Endothelial cell of umbilical vein (primary cell): ENCODE measurements around the gene MAGI1. TPM values are rescaled to one million over a fixed set of nuclear protein-coding genes. Genes with fewer than 3 reads are reported as not detected.
A peak's percentile ranks its signal among the peaks of the same experiment; 100 is the strongest.
"Not testable (repeated sequence)": the region's sequence is repeated elsewhere in the genome, so short reads cannot be mapped to it uniquely, and the experiment has no call there.

Source experiments
- BruUV-seq: library from RNA; stranded (reverse); fragments of 400-500 nt; replicated peaks from 2 replicates; lab custom pipeline; 2021; lab: Mats Ljungman, UMichigan
- CTCF ChIA-PET: fragments of 300-600, 350-600 bp; sonication (Branson Sonifier 250); formaldehyde crosslinking; loops from one replicate; lab custom pipeline; 2021; ENCODE audit warnings: antibody characterized with exemption, inconsistent platforms; lab: Charles Lee
- POLR2A ChIA-PET: fragments of 300-600, 350-600 bp; sonication (Branson Sonifier 250); formaldehyde crosslinking; loops from one replicate; lab custom pipeline; 2021; ENCODE audit warnings: antibody characterized with exemption, inconsistent platforms; lab: Charles Lee
- DNase-seq: peaks from one replicate; pipeline ENCODE4 v3.0.0-alpha.2; 2011; ENCODE audit warnings: low read depth, low spot score
- FAIRE-seq: peaks from 2 replicates; lab custom pipeline; 2011; peaks lifted over from hg19 to GRCh38; lab: Jason Lieb, UNC
- H2AFZ ChIP-seq: 2 replicates; pipeline ENCODE4 v1.6.0; 2012; ENCODE audit warnings: low read depth, low read length, control low read depth, inconsistent platforms
- H3K27ac ChIP-seq: 2 replicates; pipeline ENCODE4 v1.5.1; 2011; ENCODE audit warnings: low read depth, mild to moderate bottlenecking, control low read depth, low read length, moderate library complexity; ENCODE audit not compliant: insufficient read depth
- H3K27me3 ChIP-seq, 2 experiments: 2 replicates each; pipeline versions ENCODE4 v1.6.0 to v1.6.1; 2011; ENCODE audit warnings: low read length in 2 of 2, mixed read lengths in 1 of 2; ENCODE audit not compliant: control insufficient read depth in 2 of 2, insufficient read depth in 2 of 2
- H3K36me3 ChIP-seq, 2 experiments: 2 replicates in 1 of 2; 3 replicates in 1 of 2; pipeline ENCODE4 v1.5.1; 2011; ENCODE audit warnings: low read length in 2 of 2, mild to moderate bottlenecking in 1 of 2, moderate library complexity in 1 of 2; ENCODE audit not compliant: control insufficient read depth in 2 of 2, insufficient read depth in 2 of 2; ENCODE audit errors: extremely low read depth in 1 of 2
- H3K4me1 ChIP-seq: 3 replicates; pipeline ENCODE4 v1.5.1; 2011; ENCODE audit warnings: mild to moderate bottlenecking, low read length; ENCODE audit not compliant: control insufficient read depth, insufficient read depth; ENCODE audit errors: extremely low read depth
- H3K4me2 ChIP-seq: 2 replicates; pipeline ENCODE4 v1.6.1; 2011; ENCODE audit warnings: low read length, control low read depth, mixed read lengths; ENCODE audit not compliant: insufficient read depth
- H3K4me3 ChIP-seq, 3 experiments: fragments of 200-600 bp in 1 of 3; sonication (generic), shearing (Covaris generic) in 1 of 3; replicated peaks in 1 of 3; 2 replicates each; pipeline ENCODE4 v1.5.1; 2011 to 2016; ENCODE audit warnings: control low read depth in 3 of 3, low read length in 3 of 3, mild to moderate bottlenecking in 2 of 3, inconsistent platforms in 1 of 3, low read depth in 1 of 3, moderate library complexity in 1 of 3; ENCODE audit not compliant: insufficient read depth in 1 of 3
- H3K79me2 ChIP-seq: 2 replicates; pipeline ENCODE4 v1.6.0; 2012; ENCODE audit warnings: low read length, inconsistent platforms; ENCODE audit not compliant: control insufficient read depth, insufficient read depth
- H3K9ac ChIP-seq: replicated peaks from 2 replicates; pipeline ENCODE3; 2011; ENCODE audit warnings: low read length, control low read depth; ENCODE audit not compliant: insufficient read depth; ENCODE audit errors: extremely low read depth
- H3K9me1 ChIP-seq: replicated peaks from 3 replicates; pipeline ENCODE4 v1.6.0; 2011; ENCODE audit warnings: mild to moderate bottlenecking, low read length; ENCODE audit not compliant: control insufficient read depth, insufficient read depth; ENCODE audit errors: extremely low read depth
- H3K9me3 ChIP-seq: replicated peaks from 2 replicates; pipeline ENCODE4 v1.5.1; 2012; ENCODE audit warnings: low read length, inconsistent platforms; ENCODE audit not compliant: control insufficient read depth, insufficient read depth
- H4K20me1 ChIP-seq: replicated peaks from 2 replicates; pipeline ENCODE3; 2011; ENCODE audit warnings: mild to moderate bottlenecking, low read length; ENCODE audit not compliant: control insufficient read depth, insufficient read depth; ENCODE audit errors: extremely low read depth
- EZH2 ChIP-seq: IDR thresholded peaks from 2 replicates; pipeline ENCODE4 v1.6.1; 2012; ENCODE audit warnings: borderline replicate concordance, low read depth, mild to moderate bottlenecking, moderate library complexity, low read length, inconsistent platforms; ENCODE audit not compliant: severe bottlenecking
- FOS ChIP-seq: IDR thresholded peaks from 2 replicates; pipeline ENCODE4 v1.6.1; 2011; ENCODE audit warnings: mild to moderate bottlenecking, low read length, moderate library complexity, borderline replicate concordance; ENCODE audit not compliant: insufficient read depth
- GATA2 ChIP-seq: IDR thresholded peaks from 2 replicates; pipeline ENCODE4 v1.7.0; 2011; ENCODE audit warnings: low read depth, mild to moderate bottlenecking, moderate library complexity, mixed read lengths, low read length; ENCODE audit not compliant: insufficient read length, insufficient read depth
- JUN ChIP-seq: IDR thresholded peaks from 2 replicates; pipeline ENCODE4 v1.6.1; 2011; ENCODE audit warnings: borderline replicate concordance, low read depth; ENCODE audit not compliant: insufficient read length, insufficient read depth
- MAX ChIP-seq: IDR thresholded peaks from 2 replicates; pipeline ENCODE4 v1.6.1; 2011; ENCODE audit not compliant: insufficient read depth, insufficient read length
- MYC ChIP-seq: IDR thresholded peaks from one replicate; pipeline ENCODE4 v1.6.1; 2011; ENCODE audit warnings: mild to moderate bottlenecking, low read depth, low read length
- POLR2A ChIP-seq: IDR thresholded peaks from 2 replicates; pipeline ENCODE4 v1.6.1; 2012; ENCODE audit warnings: low read depth, mild to moderate bottlenecking, control low read depth, low read length
- POLR2AphosphoS5 ChIP-seq: IDR thresholded peaks from 2 replicates; pipeline ENCODE4 v1.6.1; 2012; ENCODE audit warnings: low read depth, mild to moderate bottlenecking, control low read depth, low read length, moderate library complexity; ENCODE audit not compliant: insufficient read depth
- dilution Hi-C: fragments of 300-500 bp; cut with MboI; formaldehyde crosslinking; loops from one replicate; pipeline ENCODE4 v1.15.0; 2019; ENCODE audit warnings: low sequenced_read_pairs; ENCODE audit not compliant: extremely low pct_ligation_motif_present
- intact Hi-C: fragments of 100-400 bp; cut with micrococcal nuclease; formaldehyde crosslinking; loops from one replicate; pipeline ENCODE4 v1.10.0; 2022
- polyA plus RNA-seq, 4 experiments: library from polyadenylated mRNA; depleted of rRNA in 3 of 4; stranded (reverse) in 3 of 4; unstranded in 1 of 4; fragments of >200 nt; gene quantifications; 2 replicates each; pipeline versions ENCODE4 v1.2.1 to v1.2.3, GENCODE V29; 2011 to 2012; ENCODE audit warnings: missing spikeins in 1 of 4
- total RNA-seq: library from RNA; stranded (reverse); gene quantifications from 2 replicates; pipeline ENCODE4 v1.2.3, GENCODE V29; 2021
- TF ChIP-seq, protein P1 (sequence below), 2 donors: IDR thresholded peaks; 1 replicate in 1 of 2; 2 replicates in 1 of 2; pipeline ENCODE4 v1.5.1; 2011; ENCODE audit warnings: low read length in 2 of 2, mild to moderate bottlenecking in 2 of 2, moderate library complexity in 2 of 2, control low read depth in 1 of 2, inconsistent platforms in 1 of 2, low read depth in 1 of 2; ENCODE audit not compliant: insufficient read depth in 1 of 2; ENCODE audit errors: extremely low read depth in 1 of 2

The MAGI1 gene
- total and polyA plus RNA-seq, 2 donors (not counting 3 experiments of a cell fraction or from before 2014, with no cell fraction given) = 10.1 to 47.9 TPM

GRCh38 chr3:65720989-65721737, 317.6 kb downstream of the MAGI1 start:
- CTCF ChIA-PET = interaction anchor here (1.2 to 2.5 kb wide), 2 partner anchors 11 to 282 kb away, joined by 5 to 9 read pairs; no protein-coding TSS in a partner anchor
- no peaks in the 10 kb centered on the region for H3K9me1 ChIP-seq
- H4K20me1 ChIP-seq = no peaks in the 10 kb centered on the region
- no peaks in the 10 kb centered on the region for H3K4me1 ChIP-seq
- H2AFZ ChIP-seq = no peak overlapping the region
- no peak for TF ChIP-seq POLR2A
- no peak for TF ChIP-seq EZH2
- no peak for TF ChIP-seq MYC
- no peak for TF ChIP-seq JUN
- TF ChIP-seq GATA2 = no peak
- TF ChIP-seq, protein P1, sequence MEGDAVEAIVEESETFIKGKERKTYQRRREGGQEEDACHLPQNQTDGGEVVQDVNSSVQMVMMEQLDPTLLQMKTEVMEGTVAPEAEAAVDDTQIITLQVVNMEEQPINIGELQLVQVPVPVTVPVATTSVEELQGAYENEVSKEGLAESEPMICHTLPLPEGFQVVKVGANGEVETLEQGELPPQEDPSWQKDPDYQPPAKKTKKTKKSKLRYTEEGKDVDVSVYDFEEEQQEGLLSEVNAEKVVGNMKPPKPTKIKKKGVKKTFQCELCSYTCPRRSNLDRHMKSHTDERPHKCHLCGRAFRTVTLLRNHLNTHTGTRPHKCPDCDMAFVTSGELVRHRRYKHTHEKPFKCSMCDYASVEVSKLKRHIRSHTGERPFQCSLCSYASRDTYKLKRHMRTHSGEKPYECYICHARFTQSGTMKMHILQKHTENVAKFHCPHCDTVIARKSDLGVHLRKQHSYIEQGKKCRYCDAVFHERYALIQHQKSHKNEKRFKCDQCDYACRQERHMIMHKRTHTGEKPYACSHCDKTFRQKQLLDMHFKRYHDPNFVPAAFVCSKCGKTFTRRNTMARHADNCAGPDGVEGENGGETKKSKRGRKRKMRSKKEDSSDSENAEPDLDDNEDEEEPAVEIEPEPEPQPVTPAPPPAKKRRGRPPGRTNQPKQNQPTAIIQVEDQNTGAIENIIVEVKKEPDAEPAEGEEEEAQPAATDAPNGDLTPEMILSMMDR (IDR thresholded peaks at IDR 0.05; ENCODE audit: extremely low read depth in 1 of 2, insufficient read depth in 1 of 2, low read depth in 1 of 2, low read length in 2 of 2) = no peak
- no peak for TF ChIP-seq MAX
- no peak for TF ChIP-seq POLR2AphosphoS5
- TF ChIP-seq FOS = no peak
- H3K36me3 ChIP-seq = no peaks in the 10 kb centered on the region
- no TSS peak for BruUV-seq
- H3K4me3 ChIP-seq = no peak overlapping the region
- H3K27me3 ChIP-seq = no peaks in the 10 kb centered on the region
- no peak overlapping the region for H3K27ac ChIP-seq
- H3K9ac ChIP-seq = no peak overlapping the region
- DNase-seq = no peak
- H3K4me2 ChIP-seq = no peak overlapping the region
- intact Hi-C loops = no loop called here
- POLR2A ChIA-PET = no interaction called here
- H3K79me2 ChIP-seq = no peaks in the 10 kb centered on the region
- FAIRE-seq = no peak
- no peaks in the 10 kb centered on the region for H3K9me3 ChIP-seq
- dilution Hi-C loops = no loop called here

GRCh38 chr3:65719639-65720038, 319.1 kb downstream of the MAGI1 start:
- H3K4me1 ChIP-seq, H3K9ac ChIP-seq, H2AFZ ChIP-seq, H3K9me3 ChIP-seq, H4K20me1 ChIP-seq, DNase-seq, H3K27me3 ChIP-seq, dilution Hi-C loops, H3K36me3 ChIP-seq, H3K9me1 ChIP-seq, H3K4me3 ChIP-seq, intact Hi-C loops, H3K27ac ChIP-seq, BruUV-seq, H3K4me2 ChIP-seq, POLR2A ChIA-PET, H3K79me2 ChIP-seq: not testable (repeated sequence)
- FAIRE-seq = peak; percentile 43
- CTCF ChIA-PET = interaction anchor here (2.5 kb wide), 1 partner anchor 12 kb away, joined by 9 read pairs; no protein-coding TSS in a partner anchor
